Liver (tissue), 3 donors: Measurements from ENCODE around the gene DHH.

ENCODE experiments used
- EGR1 ChIP-seq, 2 donors: IDR thresholded peaks; 2 replicates each; pipeline ENCODE4 v1.6.1; 2016 to 2018; ENCODE audit warnings: antibody characterized with exemption in 2 of 2, low read depth in 2 of 2
- SP1 ChIP-seq: IDR thresholded peaks from 2 replicates; pipeline ENCODE4 v1.6.1; 2018; ENCODE audit warnings: antibody characterized with exemption, mild to moderate bottlenecking
- ZBTB33 ChIP-seq: IDR thresholded peaks from 2 replicates; pipeline ENCODE4 v1.6.1; 2016; ENCODE audit warnings: antibody characterized with exemption
- TF ChIP-seq, protein P1 (sequence below): fragments of 150-350 bp; IDR thresholded peaks from 2 replicates; pipeline ENCODE4 v1.5.1; 2017; ENCODE audit warnings: improper control_type of control experiment, low read depth, low read length; ENCODE audit not compliant: missing input control
- donor health status: healthy.
- donor health status: healthy.

DNA sequence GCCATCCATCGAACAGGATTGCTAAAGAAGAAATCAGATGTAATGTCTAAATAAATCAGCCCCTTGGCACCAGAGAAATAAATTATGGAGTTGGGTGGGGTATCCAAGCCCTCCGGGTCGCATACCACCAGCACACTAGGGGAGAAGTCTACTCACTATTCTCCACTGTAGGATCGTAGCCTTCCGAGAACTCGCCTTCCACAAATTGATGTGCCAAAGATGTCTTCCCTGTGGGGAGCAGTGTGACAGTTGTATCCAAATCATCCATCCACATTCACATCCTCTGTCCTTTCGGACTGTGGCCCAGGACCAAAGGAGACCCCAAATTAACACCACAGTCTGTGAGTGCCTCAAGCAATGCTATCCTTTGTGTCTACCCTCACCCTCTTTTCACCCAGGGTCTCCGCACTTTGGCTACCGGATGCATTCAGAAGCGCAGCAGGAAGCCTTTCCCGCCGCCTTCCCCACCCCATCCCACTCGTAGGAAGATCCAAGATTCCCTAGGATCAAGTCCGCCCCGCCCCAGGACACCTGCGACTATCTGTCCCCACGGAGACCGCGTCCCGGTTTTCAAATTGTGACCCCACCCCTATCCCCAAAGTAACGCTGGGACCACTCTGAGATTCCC lies 25.6 kb downstream of the DHH start:
- TF ChIP-seq ZBTB33 (no peak), EGR1 (IDR thresholded peaks at IDR 0.05; ENCODE audit: low read depth in 2 of 2) (no peak), SP1 (no peak)
- TF ChIP-seq, protein P1, sequence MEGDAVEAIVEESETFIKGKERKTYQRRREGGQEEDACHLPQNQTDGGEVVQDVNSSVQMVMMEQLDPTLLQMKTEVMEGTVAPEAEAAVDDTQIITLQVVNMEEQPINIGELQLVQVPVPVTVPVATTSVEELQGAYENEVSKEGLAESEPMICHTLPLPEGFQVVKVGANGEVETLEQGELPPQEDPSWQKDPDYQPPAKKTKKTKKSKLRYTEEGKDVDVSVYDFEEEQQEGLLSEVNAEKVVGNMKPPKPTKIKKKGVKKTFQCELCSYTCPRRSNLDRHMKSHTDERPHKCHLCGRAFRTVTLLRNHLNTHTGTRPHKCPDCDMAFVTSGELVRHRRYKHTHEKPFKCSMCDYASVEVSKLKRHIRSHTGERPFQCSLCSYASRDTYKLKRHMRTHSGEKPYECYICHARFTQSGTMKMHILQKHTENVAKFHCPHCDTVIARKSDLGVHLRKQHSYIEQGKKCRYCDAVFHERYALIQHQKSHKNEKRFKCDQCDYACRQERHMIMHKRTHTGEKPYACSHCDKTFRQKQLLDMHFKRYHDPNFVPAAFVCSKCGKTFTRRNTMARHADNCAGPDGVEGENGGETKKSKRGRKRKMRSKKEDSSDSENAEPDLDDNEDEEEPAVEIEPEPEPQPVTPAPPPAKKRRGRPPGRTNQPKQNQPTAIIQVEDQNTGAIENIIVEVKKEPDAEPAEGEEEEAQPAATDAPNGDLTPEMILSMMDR: no peak
